Measurements from ENCODE around the gene USP40. TPM values are rescaled to one million over a fixed set of nuclear protein-coding genes. Genes with fewer than 3 reads are reported as not detected.

Gene USP40
- total and polyA plus RNA-seq, 3 donors from 2014 or later: 42.0 to 87.3 (median 70.2) TPM

DNA sequence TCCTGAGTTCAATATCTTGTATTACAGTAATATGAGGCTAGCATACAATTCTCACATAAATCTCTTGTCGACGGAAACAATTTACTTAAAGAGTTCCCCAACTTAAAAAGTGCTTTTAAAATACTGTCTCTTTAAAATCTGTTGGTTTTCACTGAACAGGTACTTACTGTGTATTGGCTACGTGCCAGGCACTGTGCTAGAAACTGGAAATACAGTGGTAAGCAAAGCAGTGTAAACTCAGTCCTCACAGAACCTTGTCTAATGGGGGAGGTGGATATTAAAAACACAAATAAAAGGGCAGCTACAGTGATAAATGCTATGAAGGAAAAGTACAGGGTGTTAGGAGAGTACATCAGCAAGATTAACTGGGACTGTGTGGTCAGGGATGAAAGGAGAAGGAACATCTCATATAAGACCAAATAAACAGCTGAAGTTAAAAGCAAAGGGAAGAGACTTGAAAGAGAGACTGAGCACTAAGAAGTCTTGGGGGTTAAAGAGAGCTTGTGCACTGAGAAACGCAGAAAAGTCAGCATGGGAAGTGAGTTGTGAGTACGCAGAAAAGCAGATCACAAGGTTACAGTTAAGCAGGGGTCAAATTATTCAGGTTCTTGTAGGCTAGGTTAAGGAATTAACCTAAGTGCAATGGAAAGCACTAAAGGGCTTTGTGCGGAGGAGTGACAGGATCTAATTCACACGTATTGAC, 52.5 kb downstream of the USP40 start:
- Histone ChIP-seq H3K27ac (no peak overlapping the region), H3K4me1 (no peaks in the 10 kb centered on the region), H3K27me3 (no peaks in the 10 kb centered on the region), H3K36me3 (ENCODE audit: low read depth, missing control alignments) (no peaks in the 10 kb centered on the region), H3K9me3 (no peaks in the 10 kb centered on the region), H3K4me3 (no peak overlapping the region)
- TF ChIP-seq POLR2A (IDR thresholded peaks at IDR 0.05) (no peak), CTCF (IDR thresholded peaks at IDR 0.05) (no peak)
- intact Hi-C loops (cut with DNase I; ENCODE audit: low total_unique reads): no loop called here
- WGBS, 2 donors: 89% methylated on average over 7 of the region's 7 CpGs
- no peak for DNase-seq

- 91 to 93% methylated on average over 1 of the region's 1 CpG for WGBS, 2 donors
- Histone ChIP-seq H3K4me3 (no peak overlapping the region), H3K4me1 (no peaks in the 10 kb centered on the region), H3K27ac (no peak overlapping the region), H3K27me3 (no peaks in the 10 kb centered on the region), H3K36me3 (ENCODE audit: low read depth, missing control alignments) (no peaks in the 10 kb centered on the region), H3K9me3 (no peaks in the 10 kb centered on the region)
- no peak for DNase-seq
- TF ChIP-seq CTCF (IDR thresholded peaks at IDR 0.05): no peak
- no peak for TF ChIP-seq POLR2A (IDR thresholded peaks at IDR 0.05)
- intact Hi-C loops (cut with DNase I; ENCODE audit: low total_unique reads): no loop called here
Observed at GRCh38 chr2:233503947-233504637, 62.5 kb downstream of the USP40 start.

GRCh38 chr2:233503481-233503880, 63.1 kb downstream of the USP40 start:
- 95 to 100% methylated on average over 1 of the region's 1 CpG for WGBS, 2 donors
- no peaks in the 10 kb centered on the region for H3K4me1 ChIP-seq
- no peaks in the 10 kb centered on the region for H3K27me3 ChIP-seq
- intact Hi-C loops (cut with DNase I; ENCODE audit: low total_unique reads): no loop called here
- no peak overlapping the region for H3K27ac ChIP-seq
- no peak for TF ChIP-seq CTCF (IDR thresholded peaks at IDR 0.05)
- no peak for TF ChIP-seq POLR2A (IDR thresholded peaks at IDR 0.05)
- DNase-seq: no peak
- no peaks in the 10 kb centered on the region for H3K36me3 ChIP-seq (ENCODE audit: low read depth, missing control alignments)
- no peak overlapping the region for H3K4me3 ChIP-seq
- H3K9me3 ChIP-seq: no peaks in the 10 kb centered on the region

- 89 to 93% methylated on average over 3 of the region's 3 CpGs for WGBS, 2 donors
- Histone ChIP-seq H3K9me3 (no peaks in the 10 kb centered on the region), H3K27ac (no peak overlapping the region), H3K36me3 (ENCODE audit: low read depth, missing control alignments) (no peaks in the 10 kb centered on the region), H3K4me3 (no peak overlapping the region), H3K4me1 (no peaks in the 10 kb centered on the region), H3K27me3 (no peaks in the 10 kb centered on the region)
- intact Hi-C loops (cut with DNase I; ENCODE audit: low total_unique reads): no loop called here
- TF ChIP-seq POLR2A (IDR thresholded peaks at IDR 0.05) (no peak), CTCF (IDR thresholded peaks at IDR 0.05) (no peak)
- DNase-seq: no peak
Observed at GRCh38 chr2:233501198-233502076, 65.1 kb downstream of the USP40 start.

Data from testis (tissue), 3 donors.